NCI-H524 (cell line): ENCODE results near the gene SLC25A42.
A peak's percentile ranks its signal among the peaks of the same experiment; 100 is the strongest.
"Not testable (repeated sequence)": the region's sequence is repeated elsewhere in the genome, so short reads cannot be mapped to it uniquely, and the experiment has no call there.

Source experiments
- DNase-seq, 2 experiments: peaks; one replicate each; lab custom pipeline; 2025; lab: John Stamatoyannopoulos, UW

SLC25A42 gene

DNA sequence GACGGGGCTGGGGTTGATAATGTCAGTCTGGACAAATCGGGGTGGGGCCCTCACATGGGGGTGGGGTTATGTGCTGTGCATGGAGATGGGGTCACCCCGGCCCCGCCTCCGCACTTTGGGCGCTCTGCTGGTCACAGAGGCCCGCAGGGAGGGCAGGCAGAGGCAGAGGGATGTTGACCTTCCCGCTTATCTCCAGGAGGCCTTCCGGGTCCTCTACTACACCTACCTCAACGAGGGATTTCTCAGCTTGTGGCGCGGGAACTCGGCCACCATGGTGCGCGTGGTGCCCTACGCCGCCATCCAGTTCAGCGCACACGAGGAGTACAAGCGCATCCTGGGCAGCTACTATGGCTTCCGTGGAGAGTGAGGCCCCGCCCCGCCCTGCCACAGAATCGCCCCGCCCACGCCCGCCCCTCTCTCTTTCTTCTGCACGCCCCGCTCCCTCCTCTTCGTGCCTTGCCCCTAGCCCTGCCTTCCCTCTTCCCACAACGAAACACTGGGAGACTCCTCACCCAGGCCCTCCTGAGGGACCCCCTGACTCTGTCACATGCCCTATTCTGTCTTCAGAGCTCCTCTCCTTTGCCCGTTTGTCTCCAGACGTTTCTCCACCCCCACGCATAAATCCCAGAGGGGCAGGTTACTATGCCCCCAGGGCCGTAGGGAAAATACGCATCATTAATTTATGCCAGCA, 41.7 kb downstream of the SLC25A42 start:
- no peak for DNase-seq

DNA sequence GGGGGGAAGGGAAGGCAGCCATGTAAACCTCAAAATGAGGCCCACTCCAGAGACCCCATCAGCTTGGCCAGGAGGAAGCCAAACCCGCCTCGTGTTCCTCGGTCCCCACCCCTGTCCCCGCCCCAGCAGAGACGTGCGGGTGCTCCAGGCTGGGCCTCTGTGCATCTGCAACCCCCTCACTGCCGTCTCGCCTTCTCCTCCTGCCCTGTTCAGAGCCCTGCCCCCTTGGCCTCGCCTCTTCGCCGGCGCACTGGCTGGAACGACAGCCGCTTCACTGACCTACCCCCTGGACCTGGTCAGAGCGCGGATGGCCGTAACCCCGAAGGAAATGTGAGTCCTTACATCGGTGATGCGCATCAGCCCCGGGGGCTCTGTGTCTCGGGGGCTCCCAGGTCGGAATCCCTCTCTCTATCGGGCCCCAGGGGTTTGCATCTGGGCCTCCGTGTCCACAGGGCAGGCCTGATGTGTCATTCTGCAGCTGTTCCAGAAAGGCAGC, 42.3 kb downstream of the SLC25A42 start:
- DNase-seq, result no peak

DNA sequence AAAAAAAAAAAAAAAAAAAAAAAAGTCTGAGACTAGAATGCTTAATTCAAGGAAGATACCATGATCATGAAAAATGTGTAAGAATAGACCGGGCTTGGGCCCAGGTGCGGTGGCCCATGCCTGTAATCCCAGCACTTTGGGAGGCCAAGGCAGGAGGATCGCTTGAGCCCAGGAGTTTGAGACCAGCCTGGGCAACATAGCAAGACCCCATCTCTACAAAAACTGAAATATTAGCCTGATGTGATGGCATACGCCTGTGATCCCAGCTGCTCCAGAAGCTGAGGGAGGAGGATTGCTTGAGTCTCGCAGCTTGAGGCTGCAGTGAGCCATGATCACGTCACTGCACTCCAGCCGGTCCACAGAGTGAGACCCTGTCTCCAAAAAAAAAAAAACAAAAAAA, 43.1 kb downstream of the SLC25A42 start:
- DNase-seq, result not testable (repeated sequence)

DNA sequence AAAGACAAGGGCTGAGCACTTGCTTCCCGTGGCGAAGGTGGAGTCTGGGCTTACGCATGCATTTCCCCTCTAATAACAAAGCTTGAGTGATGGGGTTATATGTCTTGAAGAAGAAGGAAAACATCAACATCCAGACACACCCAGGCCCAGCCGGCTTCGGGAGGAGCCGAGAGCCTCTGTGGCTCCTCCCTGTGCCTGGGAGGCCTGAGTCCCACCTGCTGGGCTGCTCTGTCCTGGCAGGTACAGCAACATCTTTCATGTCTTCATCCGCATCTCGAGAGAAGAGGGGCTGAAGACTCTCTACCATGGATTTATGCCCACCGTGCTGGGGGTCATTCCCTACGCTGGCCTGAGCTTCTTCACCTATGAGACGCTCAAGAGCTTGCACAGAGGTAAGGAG, 43.9 kb downstream of the SLC25A42 start:
- DNase-seq, result no peak

DNA sequence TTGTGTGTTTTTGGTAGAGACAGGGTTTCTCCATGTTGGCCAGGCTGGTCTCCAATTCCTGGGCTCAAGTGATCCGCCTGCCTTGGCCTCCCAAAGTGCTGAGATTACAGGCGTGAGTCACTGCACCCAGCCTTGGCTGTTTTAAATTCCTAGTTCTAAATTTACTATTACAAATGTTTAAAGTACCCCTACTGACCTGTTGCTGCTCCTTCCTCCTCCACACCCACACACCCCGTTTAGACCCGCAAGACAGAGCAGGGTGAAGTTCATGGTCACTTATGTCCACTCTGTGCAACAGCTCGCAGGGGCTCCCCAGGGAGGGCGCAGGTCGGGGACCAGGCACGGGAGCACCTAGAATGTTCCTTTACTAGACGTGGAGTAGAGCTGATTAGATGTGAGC, 45.8 kb downstream of the SLC25A42 start:
- DNase-seq, result no peak

DNA sequence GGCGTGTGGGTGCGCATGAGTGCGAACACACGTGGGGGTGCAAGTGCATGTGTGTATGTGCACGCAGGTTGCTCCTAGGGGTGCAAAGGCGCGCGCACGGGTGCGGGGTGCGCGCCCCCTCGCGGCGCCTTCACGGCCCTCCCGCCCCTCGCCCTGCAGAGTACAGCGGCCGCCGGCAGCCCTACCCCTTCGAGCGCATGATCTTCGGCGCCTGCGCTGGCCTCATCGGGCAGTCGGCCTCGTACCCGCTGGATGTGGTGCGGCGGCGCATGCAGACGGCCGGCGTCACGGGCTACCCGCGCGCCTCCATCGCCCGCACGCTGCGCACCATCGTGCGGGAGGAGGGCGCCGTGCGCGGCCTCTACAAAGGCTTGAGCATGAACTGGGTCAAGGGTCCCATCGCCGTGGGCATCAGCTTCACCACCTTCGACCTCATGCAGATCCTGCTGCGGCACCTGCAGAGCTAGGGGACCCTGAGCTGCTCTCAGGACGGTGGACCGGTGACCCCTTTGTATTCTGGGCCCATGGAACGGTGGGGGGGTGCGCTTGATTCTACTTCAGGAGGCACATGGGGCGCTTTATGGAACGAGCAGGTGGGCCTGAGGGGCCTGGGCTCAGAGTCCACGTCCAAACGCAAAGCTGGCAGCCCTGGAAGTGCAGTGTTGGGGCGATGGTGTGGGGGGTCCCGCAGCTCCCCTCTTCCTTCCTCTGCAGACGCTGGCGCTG, 46.8 kb downstream of the SLC25A42 start:
- no peak for DNase-seq

DNA sequence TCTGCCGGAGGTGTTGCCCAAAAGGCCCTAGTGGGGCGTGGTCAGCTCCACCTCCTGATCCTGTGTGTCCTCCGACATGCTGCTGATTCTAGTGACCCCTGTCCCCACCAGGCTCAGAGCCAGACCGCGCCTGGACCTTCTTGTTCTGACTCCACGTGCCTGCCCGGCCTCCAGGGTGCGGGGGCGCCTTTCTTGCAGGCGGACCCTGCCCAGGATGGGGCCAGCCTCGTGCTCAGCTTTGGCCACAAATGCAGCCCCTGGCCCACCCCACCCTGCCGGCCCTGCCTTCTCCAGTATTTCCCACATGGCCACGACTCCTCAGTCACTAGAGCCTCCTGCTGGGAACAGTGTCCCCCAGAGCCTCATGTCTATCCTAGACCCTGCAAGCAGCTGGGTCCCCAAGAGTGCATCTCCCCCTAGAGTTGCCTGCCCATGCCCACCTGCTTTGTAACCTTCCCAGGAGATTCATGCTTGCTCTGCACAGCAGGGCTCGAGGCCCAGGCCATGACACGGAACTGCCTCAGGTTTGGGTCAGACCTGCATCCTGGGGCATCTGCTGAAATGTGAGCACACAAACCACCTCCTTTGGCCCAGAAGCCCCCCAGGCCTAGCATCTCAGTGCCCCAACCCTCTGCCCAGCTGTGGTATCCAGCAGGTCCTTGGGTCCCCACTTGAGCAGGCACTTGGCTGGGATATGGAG, 47.5 kb downstream of the SLC25A42 start:
- DNase-seq, result no peak

DNA sequence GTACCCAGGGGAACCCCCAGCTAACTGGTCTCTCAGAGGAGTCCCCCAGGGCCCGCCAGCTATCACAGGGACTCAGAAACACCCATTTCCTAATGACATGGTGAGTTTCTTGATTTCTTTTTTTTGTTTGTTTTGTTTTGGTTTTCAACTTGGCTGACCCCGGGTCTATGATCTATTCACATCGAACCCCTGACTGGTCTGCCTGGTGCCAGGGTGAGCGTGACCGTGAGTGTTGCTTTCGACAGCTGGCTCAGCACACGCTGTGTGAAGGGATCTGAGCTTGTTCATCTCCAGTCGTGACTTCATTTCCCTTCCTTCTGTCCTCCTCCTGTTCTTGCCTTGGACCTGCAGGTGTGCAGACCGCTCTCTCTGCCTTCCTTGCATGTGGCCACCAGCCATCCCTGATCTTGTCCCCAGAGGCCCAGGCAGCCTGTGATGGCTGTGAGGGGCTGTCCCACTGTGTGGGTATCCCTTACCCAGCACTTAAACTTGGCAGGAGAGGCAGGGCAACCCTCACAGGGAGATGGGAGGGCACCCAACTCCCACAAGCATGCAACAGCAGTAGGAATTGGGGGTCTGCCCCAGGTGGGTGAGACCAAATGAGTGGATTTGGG, 48.3 kb downstream of the SLC25A42 start:
- peak in 1 of 2 experiments; percentile 21 for DNase-seq

DNA sequence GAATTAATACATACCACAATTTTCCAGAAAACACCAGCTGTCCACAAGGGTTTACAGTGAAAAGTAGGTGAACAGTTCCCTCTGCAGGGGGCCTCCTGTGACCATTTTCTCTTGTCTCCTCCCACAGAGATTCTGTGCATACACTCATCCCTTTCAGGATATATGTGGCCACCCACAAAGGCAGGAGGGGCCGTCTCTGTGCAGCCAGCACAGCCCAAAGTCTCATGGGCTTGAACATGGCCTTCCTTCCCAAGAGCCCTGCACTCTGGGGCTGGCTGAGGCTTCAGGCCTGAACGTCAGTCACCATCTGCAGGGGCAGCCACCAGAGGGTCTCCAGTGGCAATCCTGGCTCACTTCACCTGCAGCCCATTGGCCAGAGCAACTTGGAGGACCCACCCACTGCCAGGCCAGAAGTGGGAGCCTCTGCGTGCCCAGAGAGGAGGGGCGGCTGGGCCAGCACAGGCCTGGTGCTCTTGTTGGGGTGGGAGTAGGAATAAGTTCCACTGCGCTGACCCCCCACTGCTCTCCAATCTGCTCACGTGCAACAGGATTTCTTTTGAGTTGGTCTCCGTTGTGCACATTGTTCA, 49.3 kb downstream of the SLC25A42 start:
- peak; percentile 91 to 93 for DNase-seq

DNA sequence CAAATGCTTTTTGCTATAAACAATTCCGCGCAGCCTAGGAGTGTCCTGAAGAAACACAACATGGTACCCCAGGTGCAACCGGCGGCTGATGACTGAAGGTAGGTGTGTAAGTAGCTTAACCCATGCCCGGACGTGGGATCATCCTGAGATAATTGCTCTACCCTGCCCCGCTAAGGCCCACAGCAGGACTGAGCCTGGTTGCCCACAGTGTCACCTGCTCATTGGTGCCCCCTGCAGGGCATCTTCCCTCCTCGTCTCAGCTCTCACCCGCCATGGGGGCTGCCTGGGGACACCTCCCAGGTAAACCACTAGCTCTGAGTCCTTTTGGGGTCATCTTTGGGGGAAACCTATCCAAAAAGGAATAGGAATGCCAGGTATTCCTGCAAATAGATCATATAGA, 52.2 kb downstream of the SLC25A42 start:
- peak in 1 of 2 experiments; percentile 28 for DNase-seq

DNA sequence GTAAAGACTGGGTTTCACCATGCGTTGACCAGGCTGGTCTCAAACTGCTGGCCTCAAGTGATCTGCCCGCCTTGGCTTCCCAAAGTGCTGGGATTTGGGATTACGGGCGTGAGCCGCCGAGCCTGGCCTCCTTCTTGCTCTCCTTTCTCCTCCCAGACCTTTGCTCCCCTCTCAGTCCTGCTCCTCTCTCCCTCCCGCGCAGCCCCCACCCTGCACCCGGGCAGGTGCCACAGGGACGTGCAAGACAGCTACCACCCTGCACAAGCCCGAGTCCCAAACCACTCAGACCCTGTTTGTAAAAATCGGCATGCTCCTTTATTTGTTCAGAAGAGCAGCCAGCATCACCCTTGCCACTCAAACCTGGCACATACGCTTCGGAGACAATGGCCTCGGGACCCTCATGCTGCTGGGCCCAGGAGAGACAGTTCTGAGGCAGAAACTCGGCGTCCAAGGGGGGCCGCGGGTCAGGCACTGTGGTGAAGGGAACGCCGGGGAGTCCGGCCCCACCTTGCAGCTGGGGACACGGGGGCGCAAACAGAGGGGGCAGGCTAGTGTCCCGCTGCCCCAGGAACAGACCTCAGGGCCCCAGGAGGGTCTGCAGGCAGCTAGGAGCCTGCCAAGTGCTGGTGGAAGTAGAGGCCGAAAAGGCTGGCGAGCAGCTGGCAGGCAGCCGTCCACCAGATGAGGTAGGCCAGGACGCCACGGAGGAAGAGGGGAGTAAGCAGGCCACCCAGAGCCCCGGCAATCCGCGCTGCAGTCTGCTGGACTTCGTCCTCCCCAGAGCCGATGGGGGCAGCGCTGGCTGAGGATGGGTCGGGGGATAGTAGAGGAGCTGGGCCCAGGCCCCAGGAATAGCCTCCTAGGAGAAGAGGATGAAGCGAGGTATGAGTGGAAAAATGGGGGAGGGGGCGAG, 55.8 kb downstream of the SLC25A42 start:
- DNase-seq, result no peak

DNA sequence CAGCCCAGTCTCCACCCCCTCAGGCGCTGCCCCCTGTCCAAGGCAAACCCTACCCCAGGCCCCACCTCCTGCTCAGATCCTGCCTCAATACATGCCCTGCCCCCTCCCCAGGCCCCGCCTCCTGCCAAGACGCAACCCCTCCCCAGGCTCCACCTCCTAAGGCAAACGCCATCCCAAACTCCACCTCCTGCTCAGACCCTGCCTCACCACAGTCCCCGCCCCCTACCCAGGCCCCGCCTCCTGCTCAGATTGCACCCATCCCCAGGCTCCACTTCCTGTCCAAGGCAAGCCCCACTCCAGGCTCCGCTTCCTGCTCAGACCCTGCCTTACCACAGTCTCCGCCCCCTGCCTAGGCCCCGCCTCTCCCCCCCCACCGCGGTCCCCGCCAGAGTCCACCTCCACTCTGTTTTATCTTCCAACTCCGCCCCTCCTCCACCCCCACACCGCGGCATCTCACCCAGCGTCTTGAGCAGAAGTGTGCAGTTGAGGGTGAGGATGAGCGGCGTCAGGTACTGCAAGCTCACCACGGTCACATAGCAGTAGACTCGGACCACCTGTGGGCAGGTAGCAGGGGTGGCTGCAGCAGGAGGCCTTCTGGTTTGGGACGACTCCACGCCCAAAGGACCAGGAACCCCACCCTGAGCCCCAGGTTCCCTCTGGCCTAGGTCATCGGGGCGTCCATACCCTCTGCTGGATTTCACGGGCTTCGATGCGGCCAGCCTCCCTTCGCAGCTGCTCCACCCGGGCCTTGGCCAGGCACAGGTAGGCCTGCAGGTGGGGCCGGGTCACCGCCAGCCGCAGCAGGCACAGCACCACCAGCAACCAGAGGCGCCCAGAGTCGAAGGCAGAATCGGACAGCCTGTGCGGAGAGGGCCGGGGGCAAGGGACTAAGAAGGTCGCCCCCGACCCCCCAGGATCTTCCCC, 56.8 kb downstream of the SLC25A42 start:
- no peak for DNase-seq

DNA sequence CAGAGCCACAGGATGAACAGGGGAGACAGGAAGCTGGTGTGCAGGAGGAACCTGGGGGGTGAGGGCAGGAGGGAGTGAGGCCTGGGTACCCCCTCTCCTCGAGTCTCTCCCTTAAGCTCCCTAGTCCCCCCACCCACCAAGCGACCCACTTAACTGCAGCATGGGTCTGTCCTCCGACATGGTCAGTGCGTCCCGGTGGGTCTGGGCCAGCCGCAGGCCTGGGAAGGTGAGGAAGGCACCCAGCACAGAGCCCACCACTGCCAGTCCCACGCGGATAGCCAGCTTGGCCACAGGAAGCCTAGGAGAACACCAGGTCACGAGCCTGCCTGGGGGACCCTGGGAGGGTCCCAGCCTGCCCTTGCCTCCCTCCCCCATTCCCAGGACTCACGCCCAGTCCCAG, 57.6 kb downstream of the SLC25A42 start:
- no peak for DNase-seq

DNA sequence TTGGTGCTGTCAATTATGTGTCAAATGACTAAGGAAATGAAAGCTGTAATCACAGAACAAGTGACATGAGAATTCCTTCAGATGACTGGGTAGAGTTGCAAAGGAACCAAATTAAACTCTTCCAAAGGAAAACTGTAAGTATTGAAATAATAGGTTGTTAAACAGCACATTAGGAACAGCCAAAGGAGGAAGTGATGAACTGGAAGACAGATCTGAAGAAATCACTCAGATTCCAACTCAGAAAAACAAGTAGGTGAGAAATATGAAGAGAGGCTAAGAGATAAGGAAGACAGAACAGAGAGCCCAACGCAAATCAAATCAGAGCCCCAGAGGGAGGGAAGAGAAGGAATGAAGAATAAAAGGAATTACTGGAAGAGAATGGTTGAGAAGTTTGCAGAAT, 59.1 kb downstream of the SLC25A42 start:
- DNase-seq, result no peak

DNA sequence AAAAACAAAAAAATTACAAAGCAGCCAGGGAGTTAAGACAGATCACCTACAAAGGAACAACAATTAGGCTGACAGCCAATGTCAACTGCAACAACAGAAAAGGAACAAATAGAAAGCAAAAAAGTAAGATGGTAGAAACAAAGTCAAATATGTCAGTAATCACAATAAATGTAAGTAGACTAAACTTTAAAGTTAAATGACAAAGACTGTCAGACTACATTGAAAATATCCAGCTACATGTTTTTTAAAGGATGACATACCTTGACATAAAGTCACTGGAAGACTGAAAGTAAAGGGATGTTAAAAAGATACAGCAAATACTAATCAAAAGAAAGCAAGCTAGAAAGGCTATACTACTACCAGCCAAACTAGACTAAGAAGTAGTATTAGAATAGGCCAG, 59.6 kb downstream of the SLC25A42 start:
- no peak for DNase-seq

DNA sequence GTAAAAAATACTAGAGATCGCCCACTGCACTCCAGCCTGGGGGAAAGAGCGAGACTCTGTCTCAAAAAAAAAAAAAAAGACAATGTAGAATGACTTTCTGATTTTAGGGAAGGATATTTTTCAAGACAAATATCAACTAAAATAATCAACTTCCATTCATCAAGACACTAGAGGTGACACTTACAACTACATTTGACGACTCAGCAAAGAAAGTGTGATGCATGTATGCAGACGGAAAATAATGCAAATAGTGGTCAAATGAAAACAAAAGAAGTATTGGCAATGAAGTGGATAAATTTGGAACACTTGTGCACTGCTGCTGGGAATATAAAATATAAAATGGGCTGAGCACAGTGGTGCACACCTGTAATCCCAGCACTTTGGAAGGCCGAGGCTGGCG, 62.3 kb downstream of the SLC25A42 start:
- DNase-seq, result no peak

DNA sequence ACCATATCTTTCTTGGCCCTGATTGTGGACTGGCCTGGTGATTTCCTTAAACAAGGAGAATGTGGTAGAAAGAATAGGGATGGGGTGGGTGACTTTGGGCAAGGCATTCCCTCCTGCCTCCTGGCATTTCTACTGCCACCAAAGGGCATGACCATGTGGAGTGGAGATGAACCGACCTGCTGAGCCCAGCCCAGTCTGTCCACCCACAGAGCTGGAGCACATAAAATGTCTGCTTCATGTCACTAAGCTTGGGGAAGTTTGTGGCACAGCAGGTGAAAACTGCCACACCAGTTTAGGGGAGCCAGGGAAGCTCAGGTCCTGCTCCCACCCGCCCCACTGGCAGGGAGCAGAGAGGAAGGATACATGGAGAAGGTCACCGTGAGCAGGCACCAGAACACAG, 68.2 kb downstream of the SLC25A42 start:
- no peak for DNase-seq

DNA sequence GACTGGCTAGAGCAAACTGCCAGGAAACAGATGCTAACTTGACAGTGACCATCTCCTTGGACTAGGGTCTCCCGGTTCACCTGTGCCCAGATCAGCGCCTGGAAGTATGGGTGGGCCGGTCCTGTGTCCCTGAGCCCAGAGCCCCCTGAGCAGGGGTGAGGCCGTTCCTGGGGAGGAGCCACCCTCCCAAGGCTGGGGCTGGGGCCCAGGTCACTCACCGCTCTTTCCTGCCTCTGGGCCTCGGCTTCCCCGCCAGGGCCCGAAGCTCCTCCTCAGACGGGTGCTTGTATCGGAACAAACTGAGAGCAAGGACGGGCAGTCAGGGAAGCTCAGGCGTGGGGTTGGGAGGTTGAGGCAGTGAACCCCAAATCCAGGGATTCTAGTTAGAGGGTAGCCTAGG, 69.1 kb downstream of the SLC25A42 start:
- no peak for DNase-seq

DNA sequence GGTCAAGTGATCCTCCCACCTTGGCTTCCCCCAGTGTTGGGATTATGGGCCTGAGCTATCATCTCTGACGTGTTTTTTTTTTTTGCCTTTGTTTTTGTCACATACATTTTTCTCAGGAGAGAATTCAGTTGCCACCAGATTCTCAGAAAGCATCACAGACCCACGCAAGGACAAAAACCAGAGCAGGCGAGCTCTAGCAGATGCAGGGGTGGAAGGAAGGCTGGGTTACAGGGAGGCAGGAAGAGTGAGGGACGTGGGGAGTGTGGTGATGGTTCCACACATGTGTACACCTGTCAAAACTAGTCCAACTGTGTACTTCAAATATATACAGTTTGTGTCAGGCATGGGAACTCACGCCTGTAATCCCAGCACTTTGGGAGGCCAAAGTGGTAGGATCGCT, 70.2 kb downstream of the SLC25A42 start:
- DNase-seq, result no peak

DNA sequence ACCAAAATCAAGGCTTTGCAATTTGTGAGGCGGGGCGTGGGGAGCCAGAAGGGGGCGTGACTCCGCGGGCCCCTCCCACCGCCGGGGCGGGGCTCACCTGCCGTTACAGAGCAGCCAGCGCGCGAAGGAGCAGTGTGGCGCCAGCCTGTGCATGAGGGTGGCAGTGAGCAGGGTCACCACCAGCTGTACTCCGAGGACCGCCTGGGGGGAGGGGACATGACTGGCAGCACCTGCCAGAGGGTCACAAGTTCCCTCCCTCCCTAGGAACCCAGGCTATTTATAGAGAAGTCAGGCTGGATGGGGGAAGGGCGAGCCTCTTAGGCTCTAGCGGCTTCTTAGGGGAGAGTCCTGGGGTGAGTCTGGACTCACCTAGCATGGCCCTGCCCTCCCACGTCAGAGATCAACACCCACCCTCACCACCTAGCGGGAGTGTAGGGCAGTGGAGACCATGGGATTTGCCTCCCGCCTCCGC, 70.9 kb downstream of the SLC25A42 start:
- peak in 1 of 2 experiments; percentile 60 for DNase-seq
